HepG2 (cell line): Measurements from ENCODE around the gene C17orf58. TPM values are rescaled to one million over a fixed set of nuclear protein-coding genes. Genes with fewer than 3 reads are reported as not detected.

Experiments used
- ARID5B ChIP-seq: IDR thresholded peaks from 2 replicates; pipeline ENCODE4 v1.4.0; 2020; ENCODE audit warnings: mild to moderate bottlenecking, missing genetic modification reagents
- ATF2 ChIP-seq: sonication (generic); formaldehyde crosslinking; IDR thresholded peaks from 2 replicates; pipeline ENCODE4 v1.4.0; 2020; ENCODE audit warnings: missing genetic modification reagents
- CTCF ChIP-seq: sonication (generic); formaldehyde crosslinking; IDR thresholded peaks from 2 replicates; pipeline ENCODE4 v1.5.0; 2020; ENCODE audit warnings: mild to moderate bottlenecking, missing genetic modification reagents, moderate library complexity
- ESRRA ChIP-seq: sonication (generic); formaldehyde crosslinking; IDR thresholded peaks from 2 replicates; pipeline ENCODE4 v1.5.1; 2020; ENCODE audit warnings: mild to moderate bottlenecking, low read depth, missing genetic modification reagents
- MAF1 ChIP-seq: sonication (generic); formaldehyde crosslinking; IDR thresholded peaks from 2 replicates; pipeline ENCODE4 v1.5.0; 2020; ENCODE audit warnings: missing genetic modification reagents, borderline replicate concordance
- MIER3 ChIP-seq: IDR thresholded peaks from 2 replicates; pipeline ENCODE4 v1.6.1; 2016; ENCODE audit warnings: missing compliant biosample characterization, borderline replicate concordance
- PCBP2 ChIP-seq: fragments of 200-400 bp; formaldehyde crosslinking; optimal IDR thresholded peaks from 2 replicates; pipeline ENCODE3; 2018; ENCODE audit warnings: low read length, low read depth; ENCODE audit not compliant: poor library complexity, severe bottlenecking
- RXRA ChIP-seq: sonication (generic); formaldehyde crosslinking; IDR thresholded peaks from 2 replicates; pipeline ENCODE4 v1.5.1; 2020; ENCODE audit warnings: missing genetic modification reagents
- STAG1 ChIP-seq: sonication (generic); formaldehyde crosslinking; IDR thresholded peaks from 2 replicates; pipeline ENCODE4 v1.4.0; 2020; ENCODE audit warnings: missing genetic modification reagents
- TAF15 ChIP-seq: fragments of 200-400 bp; formaldehyde crosslinking; IDR thresholded peaks from one replicate; pipeline ENCODE4 v1.6.1; 2018; ENCODE audit warnings: mild to moderate bottlenecking, low read depth, low read length; ENCODE audit not compliant: poor library complexity, severe bottlenecking
- THAP9 ChIP-seq: sonication (generic); formaldehyde crosslinking; IDR thresholded peaks from 2 replicates; pipeline ENCODE4; 2020; ENCODE audit warnings: missing genetic modification reagents, mild to moderate bottlenecking, borderline replicate concordance
- ZBTB26 ChIP-seq: IDR thresholded peaks from 2 replicates; pipeline ENCODE4 v1.6.1; 2016; ENCODE audit warnings: missing compliant biosample characterization, missing genetic modification reagents, borderline replicate concordance
- ZBTB38 ChIP-seq: sonication (generic); formaldehyde crosslinking; IDR thresholded peaks from 2 replicates; pipeline ENCODE4 v1.5.1; 2020; ENCODE audit warnings: mild to moderate bottlenecking, missing genetic modification reagents
- ZMYM4 ChIP-seq: sonication (generic); formaldehyde crosslinking; IDR thresholded peaks from 2 replicates; pipeline ENCODE4 v1.8.1; 2023; ENCODE audit warnings: mild to moderate bottlenecking, missing genetic modification reagents
- ZNF138 ChIP-seq: sonication (generic); formaldehyde crosslinking; IDR thresholded peaks from 2 replicates; pipeline ENCODE4 v1.5.0; 2020; ENCODE audit warnings: mild to moderate bottlenecking, low read depth, missing genetic modification reagents
- polyA plus RNA-seq, 8 experiments: library from polyadenylated mRNA; depleted of rRNA in 3 of 8; stranded (reverse) in 7 of 8; unstranded in 1 of 8; fragments of >200 nt; fragmentation: Illumina TruSeq in 4 of 8; extraction: Trizol in 4 of 8; gene quantifications; 2 replicates each; pipeline versions ENCODE4 v1.2.1 to v1.2.3, GENCODE V29; 2011 to 2016; ENCODE audit warnings: low read depth in 4 of 8, missing spikeins in 1 of 8, mixed read lengths in 1 of 8; ENCODE audit not compliant: insufficient read depth in 1 of 8
- total RNA-seq, 5 experiments: library from RNA; depleted of rRNA; stranded (reverse); fragments of >200 nt; fragmentation: Illumina TruSeq; extraction: Trizol; gene quantifications; 2 replicates each; pipeline ENCODE4 v1.2.3, GENCODE V29; 2016; ENCODE audit warnings: low read depth in 1 of 5
- TF ChIP-seq, protein P1 (sequence below): sonication (generic); formaldehyde crosslinking; IDR thresholded peaks from 2 replicates; pipeline ENCODE4 v1.4.0; 2020; ENCODE audit warnings: mild to moderate bottlenecking, missing genetic modification reagents

C17orf58 gene
- total and polyA plus RNA-seq, 2 of the 13 experiments (the other 11 are each of a cell fraction or from before 2014, with no cell fraction given): 15.6 to 15.8 TPM

DNA sequence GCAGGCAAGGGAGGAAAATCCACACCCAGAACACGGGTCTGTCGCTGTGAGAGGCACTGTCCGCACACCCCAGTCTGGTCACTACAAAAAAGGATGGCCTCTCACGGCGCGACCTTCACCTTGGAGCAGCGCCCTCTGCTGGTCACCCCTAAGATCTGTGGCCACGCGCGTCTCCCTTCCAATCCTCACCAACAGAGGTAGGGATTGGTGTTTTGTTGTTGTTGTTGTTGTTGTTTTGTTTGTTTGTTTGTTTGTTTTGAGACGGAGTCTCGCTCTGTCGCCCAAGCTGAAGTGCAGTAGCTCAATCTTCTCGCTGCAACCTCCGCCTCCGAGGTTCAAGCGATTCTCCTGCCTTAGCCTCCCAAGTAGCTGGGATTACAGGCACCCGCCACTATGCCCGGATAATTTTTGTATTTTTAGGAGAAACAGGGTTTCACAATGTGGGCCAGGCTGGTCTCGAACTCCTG, 15.0 kb upstream of the C17orf58 start (continued):
- TF ChIP-seq ARID5B (CRISPR knock-in tag): peak; percentile 10; the same call in 1 of the 2 replicates
- TF ChIP-seq STAG1 (CRISPR knock-in tag): peak; percentile 48
- TF ChIP-seq MIER3 (CRISPR knock-in tag): peak; percentile 26; the same call in 1 of the 2 replicates
- TF ChIP-seq MAF1 (CRISPR knock-in tag): no peak
- TF ChIP-seq TAF15: no peak
- no peak for TF ChIP-seq ZNF138 (CRISPR knock-in tag)
- TF ChIP-seq, protein P1, sequence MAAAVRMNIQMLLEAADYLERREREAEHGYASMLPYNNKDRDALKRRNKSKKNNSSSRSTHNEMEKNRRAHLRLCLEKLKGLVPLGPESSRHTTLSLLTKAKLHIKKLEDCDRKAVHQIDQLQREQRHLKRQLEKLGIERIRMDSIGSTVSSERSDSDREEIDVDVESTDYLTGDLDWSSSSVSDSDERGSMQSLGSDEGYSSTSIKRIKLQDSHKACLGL (CRISPR knock-in tag): no peak
- no peak for TF ChIP-seq PCBP2
- peak; percentile 44; the same call in 1 of the 2 replicates for TF ChIP-seq ZBTB26 (CRISPR knock-in tag)
- TF ChIP-seq ESRRA (CRISPR knock-in tag): peak; percentile 51; the same call in 1 of the 2 replicates
- TF ChIP-seq THAP9: 0 out of 2 replicates have a peak, but pooled peaks have one; percentile 50
- peak; percentile 58; the same call in 1 of the 2 replicates for TF ChIP-seq ZMYM4 (CRISPR knock-in tag)
- TF ChIP-seq CTCF: peak; percentile 83
- 0 out of 2 replicates have a peak, but pooled peaks have one; percentile 23 for TF ChIP-seq RXRA (CRISPR knock-in tag)
- TF ChIP-seq ATF2 (CRISPR knock-in tag): no peak
- 0 out of 2 replicates have a peak, but pooled peaks have one; percentile 22 for TF ChIP-seq ZBTB38
